ENCODE results near the gene ZNF345. TPM values are rescaled to one million over a fixed set of nuclear protein-coding genes. Genes with fewer than 3 reads are reported as not detected.
A peak's percentile ranks its signal among the peaks of the same experiment; 100 is the strongest.

Gene ZNF345
- 1 to 10 TPM; 3.8 to 4.2 TPM for total RNA-seq

GRCh38 chr19:36850559-36851442 lies at the start of gene ZNF345:
Gene ZNF345 (plus strand): TSS chr19:36850876. CDS start chr19:36876831, 25,955 bp downstream.
- Mint-ChIP-seq H3K4me1 (ENCODE audit: low read depth) (peaks cover 12% of the 10 kb centered on the region), H3K36me3 (peaks cover 48% of the 10 kb centered on the region), H3K4me3 (no peak within 1 kb of the TSS), H3K27ac (no peak within 1 kb of the TSS), H3K9me3 (peaks cover 23% of the 10 kb centered on the region), H3K27me3 (no peaks in the 10 kb centered on the region)
- ChIA-PET CTCF (interaction anchor here (0.6 to 2.1 kb wide), 5 partner anchors 11 to 122 kb away, joined by 3 to 6 read pairs (median 3); partner anchors contain the start of genes ZNF568, ZNF790 and ZNF829), POLR2A (interaction anchor here (0.6 to 4.0 kb wide), 14 partner anchors 12 to 929 kb away, joined by 3 to 61 read pairs (median 4); partner anchors contain the start of genes ZNF146, ZNF382, ZNF529 and ZNF540)
- intact Hi-C loops (cut with micrococcal nuclease): loop anchor here (1.0 to 10.0 kb wide), 10 partner anchors 12 to 616 kb away; partner anchors contain the start of genes ZFP14, ZNF260, ZNF382 and ZNF383
- peak; percentile 92 for DNase-seq

- H3K9me3 Mint-ChIP-seq: peaks cover 58% of the 10 kb centered on the region
- intact Hi-C loops (cut with micrococcal nuclease): no loop called here
- ChIA-PET POLR2A (no interaction called here), CTCF (no interaction called here)
- H3K4me1 Mint-ChIP-seq (ENCODE audit: low read depth): no peaks in the 10 kb centered on the region
- H3K4me3 Mint-ChIP-seq: no peak overlapping the region
- no peak for DNase-seq
- H3K27ac Mint-ChIP-seq: no peak overlapping the region
- H3K27me3 Mint-ChIP-seq: no peaks in the 10 kb centered on the region
- H3K36me3 Mint-ChIP-seq: peaks cover 68% of the 10 kb centered on the region
These were observed 45.3 kb upstream of the ZNF345 start for GRCh38 chr19:36805364-36805763.

- DNase-seq: no peak
- intact Hi-C loops (cut with micrococcal nuclease): no loop called here
- ChIA-PET POLR2A (no interaction called here), CTCF (no interaction called here)
- Mint-ChIP-seq H3K4me1 (ENCODE audit: low read depth) (no peaks in the 10 kb centered on the region), H3K27ac (no peak overlapping the region), H3K9me3 (peaks cover 64% of the 10 kb centered on the region), H3K36me3 (peaks cover 70% of the 10 kb centered on the region), H3K4me3 (no peak overlapping the region), H3K27me3 (no peaks in the 10 kb centered on the region)
These were observed 43.6 kb upstream of the ZNF345 start for GRCh38 chr19:36807029-36807428.

GRCh38 chr19:36819130-36819630 lies 31.5 kb upstream of the ZNF345 start:
- intact Hi-C loops (cut with micrococcal nuclease): no loop called here
- DNase-seq: no peak
- Mint-ChIP-seq H3K36me3 (peaks cover 82% of the 10 kb centered on the region), H3K9me3 (peaks cover 78% of the 10 kb centered on the region), H3K4me3 (no peak overlapping the region), H3K27ac (no peak overlapping the region), H3K27me3 (no peaks in the 10 kb centered on the region), H3K4me1 (ENCODE audit: low read depth) (no peaks in the 10 kb centered on the region)
- POLR2A ChIA-PET: no interaction called here
- CTCF ChIA-PET: no interaction called here

- H3K9me3 Mint-ChIP-seq: peaks cover 78% of the 10 kb centered on the region
These were observed 28.9 kb upstream of the ZNF345 start for GRCh38 chr19:36821758-36822157.

GRCh38 chr19:36833430-36833829 lies 17.2 kb upstream of the ZNF345 start:
- POLR2A ChIA-PET: no interaction called here
- intact Hi-C loops (cut with micrococcal nuclease): loop anchor here (10.0 kb wide), 1 partner anchor 619 kb away; the partner anchor contains the start of genes ZNF146 and ZNF565
- H3K27ac Mint-ChIP-seq: no peak overlapping the region
- CTCF ChIA-PET: no interaction called here
- H3K36me3 Mint-ChIP-seq: peaks cover 72% of the 10 kb centered on the region
- no peaks in the 10 kb centered on the region for H3K4me1 Mint-ChIP-seq (ENCODE audit: low read depth)
- no peaks in the 10 kb centered on the region for H3K27me3 Mint-ChIP-seq
- H3K9me3 Mint-ChIP-seq: peaks cover 57% of the 10 kb centered on the region
- no peak for DNase-seq
- no peak overlapping the region for H3K4me3 Mint-ChIP-seq

More at GRCh38 chr19:36821758-36822157, 28.9 kb upstream of the ZNF345 start:
- DNase-seq: no peak
- Mint-ChIP-seq H3K27ac (no peak overlapping the region), H3K4me1 (ENCODE audit: low read depth) (no peaks in the 10 kb centered on the region), H3K27me3 (no peaks in the 10 kb centered on the region), H3K4me3 (no peak overlapping the region), H3K36me3 (peaks cover 88% of the 10 kb centered on the region)
- ChIA-PET POLR2A (no interaction called here), CTCF (no interaction called here)
- intact Hi-C loops (cut with micrococcal nuclease): no loop called here

GRCh38 chr19:36837176-36837905 lies 13.3 kb upstream of the ZNF345 start:
- Mint-ChIP-seq H3K27me3 (no peaks in the 10 kb centered on the region), H3K36me3 (peaks cover 50% of the 10 kb centered on the region), H3K27ac (no peak overlapping the region), H3K9me3 (peaks cover 28% of the 10 kb centered on the region), H3K4me3 (no peak overlapping the region), H3K4me1 (ENCODE audit: low read depth) (peaks cover 6% of the 10 kb centered on the region)
- ChIA-PET CTCF (interaction anchor here (0.6 to 1.9 kb wide), 3 partner anchors 12 to 238 kb away, joined by 3 to 8 read pairs (median 6); partner anchors contain the start of gene ZNF345), POLR2A (interaction anchor here (0.8 to 5.0 kb wide), 5 partner anchors 12 to 232 kb away, joined by 3 to 61 read pairs (median 4); partner anchors contain the start of genes ZNF345, ZNF382 and ZNF850)
- intact Hi-C loops (cut with micrococcal nuclease): loop anchor here (1.0 to 10.0 kb wide), 4 partner anchors 40 to 623 kb away; partner anchors contain the start of genes ZNF146, ZNF565, ZNF568 and ZNF829
- DNase-seq: peak; percentile 14

- Mint-ChIP-seq H3K27ac (no peak within 1 kb of the TSS), H3K4me1 (ENCODE audit: low read depth) (peaks cover 6% of the 10 kb centered on the region), H3K9me3 (peaks cover 25% of the 10 kb centered on the region), H3K27me3 (no peaks in the 10 kb centered on the region), H3K4me3 (no peak within 1 kb of the TSS), H3K36me3 (peaks cover 49% of the 10 kb centered on the region)
- CTCF ChIA-PET: interaction anchor here (0.6 to 1.9 kb wide), 3 partner anchors 11 to 239 kb away, joined by 3 to 8 read pairs (median 6); partner anchors contain the start of gene ZNF345
- intact Hi-C loops (cut with micrococcal nuclease): loop anchor here (1.0 to 10.0 kb wide), 8 partner anchors 12 to 623 kb away; partner anchors contain the start of genes ZNF146, ZNF345, ZNF529 and ZNF565
- DNase-seq: peak; percentile 93
- POLR2A ChIA-PET: interaction anchor here (0.8 to 5.0 kb wide), 5 partner anchors 12 to 233 kb away, joined by 3 to 61 read pairs (median 4); partner anchors contain the start of genes ZNF345, ZNF382 and ZNF850
These were observed 12.5 kb upstream of the ZNF345 start, which contains the start of gene ZNF790 for GRCh38 chr19:36837906-36838783. Gene ZNF790 (minus strand): TSS chr19:36838387. CDS start chr19:36825619, 12,768 bp downstream.

GRCh38 chr19:36838784-36839324 lies 11.8 kb upstream of the ZNF345 start:
- intact Hi-C loops (cut with micrococcal nuclease): loop anchor here (1.0 to 10.0 kb wide), 7 partner anchors 11 to 624 kb away; partner anchors contain the start of genes ZNF146, ZNF345, ZNF529 and ZNF565
- Mint-ChIP-seq H3K4me3 (no peak overlapping the region), H3K9me3 (peaks cover 23% of the 10 kb centered on the region), H3K27me3 (no peaks in the 10 kb centered on the region), H3K4me1 (ENCODE audit: low read depth) (peaks cover 6% of the 10 kb centered on the region), H3K36me3 (peaks cover 47% of the 10 kb centered on the region), H3K27ac (no peak overlapping the region)
- ChIA-PET CTCF (interaction anchor here (1.6 to 1.9 kb wide), 3 partner anchors 10 to 134 kb away, joined by 4 to 8 read pairs (median 6); partner anchors contain the start of gene ZNF345), POLR2A (interaction anchor here (5.0 kb wide), 1 partner anchor 11 kb away, joined by 61 read pairs; the partner anchor contains the start of gene ZNF345)
- DNase-seq: no peak

GRCh38 chr19:36847968-36848367 lies 2.7 kb upstream of the ZNF345 start:
- intact Hi-C loops (cut with micrococcal nuclease): no loop called here
- Mint-ChIP-seq H3K27me3 (no peaks in the 10 kb centered on the region), H3K36me3 (peaks cover 46% of the 10 kb centered on the region), H3K4me1 (ENCODE audit: low read depth) (peaks cover 6% of the 10 kb centered on the region), H3K27ac (no peak overlapping the region), H3K4me3 (no peak overlapping the region), H3K9me3 (peaks cover 20% of the 10 kb centered on the region)
- ChIA-PET POLR2A (interaction anchor here (4.0 kb wide), 1 partner anchor 9 kb away, joined by 61 read pairs; the partner anchor contains the start of gene ZNF790), CTCF (no interaction called here)
- DNase-seq: no peak
